ENCODE data around the gene SURF4. TPM values are rescaled to one million over a fixed set of nuclear protein-coding genes. Genes with fewer than 3 reads are reported as not detected.
A peak's percentile ranks its signal among the peaks of the same experiment; 100 is the strongest.
"Not testable (repeated sequence)": the region's sequence is repeated elsewhere in the genome, so short reads cannot be mapped to it uniquely, and the experiment has no call there.

The SURF4 gene
- total RNA-seq, 2 donors from 2014 or later, result 255 to 272 TPM

- Mint-ChIP-seq H3K9me3 (no peaks in the 10 kb centered on the region), H3K27ac (no peak overlapping the region), H3K36me3 (no peaks in the 10 kb centered on the region)
- ATAC-seq, result no peak
- no peak for DNase-seq (ENCODE audit: low spot score in 2 of 2)
These were observed 9.0 kb upstream of the SURF4 start for GRCh38 chr9:133384736-133385321.

GRCh38 chr9:133383438-133383837 lies 7.6 kb upstream of the SURF4 start:
- DNase-seq (ENCODE audit: low spot score in 2 of 2), result no peak
- Mint-ChIP-seq H3K36me3 (no peaks in the 10 kb centered on the region), H3K9me3 (no peaks in the 10 kb centered on the region), H3K27ac (no peak overlapping the region)
- ATAC-seq, result no peak

- H3K36me3 Mint-ChIP-seq, result no peaks in the 10 kb centered on the region
- no peak for ATAC-seq
- no peak overlapping the region for H3K27ac Mint-ChIP-seq
- H3K9me3 Mint-ChIP-seq, result no peaks in the 10 kb centered on the region
- no peak for DNase-seq (ENCODE audit: low spot score in 2 of 2)
These were observed 6.8 kb upstream of the SURF4 start for GRCh38 chr9:133382507-133383141.

- no peaks in the 10 kb centered on the region for H3K36me3 Mint-ChIP-seq
- H3K27ac Mint-ChIP-seq, result no peak overlapping the region
- ATAC-seq (no peak), DNase-seq (ENCODE audit: low spot score in 2 of 2) (no peak)
- H3K9me3 Mint-ChIP-seq, result no peaks in the 10 kb centered on the region
These were observed 4.9 kb upstream of the SURF4 start for GRCh38 chr9:133380734-133381133.

GRCh38 chr9:133379153-133380086 lies 3.6 kb upstream of the SURF4 start:
- peaks cover 6 to 9% of the 10 kb centered on the region in 2 donors for H3K36me3 Mint-ChIP-seq
- no peak for DNase-seq (ENCODE audit: low spot score in 2 of 2)
- no peak overlapping the region for H3K27ac Mint-ChIP-seq
- no peaks in the 10 kb centered on the region for H3K9me3 Mint-ChIP-seq
- ATAC-seq, result no peak

GRCh38 chr9:133378408-133378962 lies 2.6 kb upstream of the SURF4 start:
- no peak overlapping the region for H3K27ac Mint-ChIP-seq

GRCh38 chr9:133377721-133378216 lies 1.9 kb upstream of the SURF4 start:
- no peak overlapping the region for H3K27ac Mint-ChIP-seq
- ATAC-seq (no peak), DNase-seq (ENCODE audit: low spot score in 2 of 2) (no peak)
- peaks cover 15 to 18% of the 10 kb centered on the region in 2 donors for H3K36me3 Mint-ChIP-seq
- no peaks in the 10 kb centered on the region for H3K9me3 Mint-ChIP-seq

More at GRCh38 chr9:133378408-133378962, 2.6 kb upstream of the SURF4 start:
- Mint-ChIP-seq H3K9me3 (no peaks in the 10 kb centered on the region), H3K36me3 (peaks cover 9 to 12% of the 10 kb centered on the region in 2 donors)
- ATAC-seq, result no peak
- DNase-seq (ENCODE audit: low spot score in 2 of 2), result no peak

GRCh38 chr9:133377280-133377679 lies 1.4 kb upstream of the SURF4 start:
- DNase-seq (ENCODE audit: low spot score in 2 of 2); H3K27ac Mint-ChIP-seq; ATAC-seq; H3K9me3 Mint-ChIP-seq: not testable (repeated sequence)
- peaks cover 20 to 22% of the 10 kb centered on the region in 2 donors for H3K36me3 Mint-ChIP-seq

- ATAC-seq, result no peak
- peaks cover 28 to 38% of the 10 kb centered on the region in 2 donors for H3K36me3 Mint-ChIP-seq
- no peaks in the 10 kb centered on the region for H3K9me3 Mint-ChIP-seq
These were observed 640 bp downstream of the SURF4 start for GRCh38 chr9:133375116-133375723.

GRCh38 chr9:133374612-133375115 lies 1.2 kb downstream of the SURF4 start:
- DNase-seq (ENCODE audit: low spot score in 2 of 2) (no peak), ATAC-seq (peak; percentile 21 to 39)
- peaks cover 34 to 43% of the 10 kb centered on the region in 2 donors for H3K36me3 Mint-ChIP-seq
- peak overlapping the region; percentile 93 to 98 for H3K27ac Mint-ChIP-seq
- H3K9me3 Mint-ChIP-seq, result no peaks in the 10 kb centered on the region

More at GRCh38 chr9:133375116-133375723, 640 bp downstream of the SURF4 start:
- no peak for DNase-seq (ENCODE audit: low spot score in 2 of 2)
- peak overlapping the region; percentile 93 to 98 for H3K27ac Mint-ChIP-seq

- peaks cover 51 to 58% of the 10 kb centered on the region in 2 donors for H3K36me3 Mint-ChIP-seq
- peak overlapping the region; percentile 65 to 98 for H3K27ac Mint-ChIP-seq
- DNase-seq (ENCODE audit: low spot score in 2 of 2) (no peak), ATAC-seq (no peak)
- H3K9me3 Mint-ChIP-seq, result no peaks in the 10 kb centered on the region
These were observed 3.7 kb downstream of the SURF4 start for GRCh38 chr9:133372144-133372543.

- DNase-seq (ENCODE audit: low spot score in 2 of 2), result peak; percentile 70 to 86
- Mint-ChIP-seq H3K27ac (peak overlapping the region; percentile 65 to 98), H3K9me3 (no peaks in the 10 kb centered on the region), H3K36me3 (peaks cover 51 to 58% of the 10 kb centered on the region in 2 donors)
- peak; percentile 72 to 73 for ATAC-seq
These were observed 4.6 kb downstream of the SURF4 start for GRCh38 chr9:133371261-133371711.

- ATAC-seq (peak; percentile 25 to 48), DNase-seq (ENCODE audit: low spot score in 2 of 2) (peak in 1 of 2 donors; percentile 65)
- H3K9me3 Mint-ChIP-seq, result no peaks in the 10 kb centered on the region
These were observed 5.2 kb downstream of the SURF4 start for GRCh38 chr9:133370685-133371084.

GRCh38 chr9:133369933-133370332 lies 5.9 kb downstream of the SURF4 start:
- Mint-ChIP-seq H3K27ac (peak overlapping the region; percentile 65 to 98), H3K9me3 (no peaks in the 10 kb centered on the region), H3K36me3 (peaks cover 51 to 61% of the 10 kb centered on the region in 2 donors)
- no peak for ATAC-seq
- DNase-seq (ENCODE audit: low spot score in 2 of 2), result no peak

More at GRCh38 chr9:133370685-133371084, 5.2 kb downstream of the SURF4 start:
- Mint-ChIP-seq H3K27ac (peak overlapping the region; percentile 65 to 98), H3K36me3 (peaks cover 51 to 64% of the 10 kb centered on the region in 2 donors)

- peak overlapping the region; percentile 65 to 98 for H3K27ac Mint-ChIP-seq
- DNase-seq (ENCODE audit: low spot score in 2 of 2), result no peak
- no peaks in the 10 kb centered on the region for H3K9me3 Mint-ChIP-seq
- H3K36me3 Mint-ChIP-seq, result peaks cover 46 to 58% of the 10 kb centered on the region in 2 donors
- ATAC-seq, result no peak
These were observed 6.4 kb downstream of the SURF4 start for GRCh38 chr9:133369422-133369821.
